HepG2 (cell line): ENCODE measurements around the gene MAP2K5. TPM values are rescaled to one million over a fixed set of nuclear protein-coding genes. Genes with fewer than 3 reads are reported as not detected.
A peak's percentile ranks its signal among the peaks of the same experiment; 100 is the strongest.

Source experiments
- ARID2 ChIP-seq: sonication (generic); formaldehyde crosslinking; IDR thresholded peaks from 2 replicates; pipeline ENCODE4 v1.8.1; 2022; ENCODE audit warnings: mild to moderate bottlenecking, missing genetic modification reagents, borderline replicate concordance
- CEBPG ChIP-seq: IDR thresholded peaks from 2 replicates; pipeline ENCODE4 v1.6.1; 2016
- EEA1 ChIP-seq: sonication (generic); formaldehyde crosslinking; IDR thresholded peaks from 2 replicates; pipeline ENCODE4 v1.5.1; 2020; ENCODE audit warnings: mild to moderate bottlenecking, missing genetic modification reagents, borderline replicate concordance
- HNRNPL ChIP-seq: fragments of 200-400 bp; formaldehyde crosslinking; IDR thresholded peaks from 2 replicates; pipeline ENCODE4 v1.6.1; 2017; ENCODE audit warnings: mild to moderate bottlenecking, low read depth, low read length
- KAT7 ChIP-seq: IDR thresholded peaks from 2 replicates; pipeline ENCODE4 v1.6.1; 2018; ENCODE audit warnings: borderline replicate concordance, missing compliant biosample characterization
- NR0B2 ChIP-seq: sonication (generic); formaldehyde crosslinking; IDR thresholded peaks from 2 replicates; pipeline ENCODE4 v1.4.0; 2020; ENCODE audit warnings: mild to moderate bottlenecking, missing genetic modification reagents
- RXRB ChIP-seq: IDR thresholded peaks from 2 replicates; pipeline ENCODE4 v1.6.1; 2016; ENCODE audit warnings: borderline replicate concordance, missing genetic modification reagents, missing compliant biosample characterization
- TBX2 ChIP-seq: sonication (generic); formaldehyde crosslinking; IDR thresholded peaks from 2 replicates; pipeline ENCODE4 v1.5.0; 2020; ENCODE audit warnings: missing genetic modification reagents, mild to moderate bottlenecking, borderline replicate concordance
- ZBTB2 ChIP-seq: sonication (generic); formaldehyde crosslinking; IDR thresholded peaks from 2 replicates; pipeline ENCODE4 v1.8.0; 2022; ENCODE audit warnings: low read depth, missing genetic modification reagents
- ZFX ChIP-seq: sonication (generic); formaldehyde crosslinking; IDR thresholded peaks from 2 replicates; pipeline ENCODE4 v1.4.0; 2020; ENCODE audit warnings: mild to moderate bottlenecking, low read depth, missing genetic modification reagents, moderate library complexity
- ZFY ChIP-seq: sonication (generic); formaldehyde crosslinking; IDR thresholded peaks from 2 replicates; pipeline ENCODE4 v1.4.0; 2020; ENCODE audit warnings: missing genetic modification reagents
- ZNF143 ChIP-seq: sonication (generic); formaldehyde crosslinking; IDR thresholded peaks from 2 replicates; pipeline ENCODE4 v1.4.0; 2020; ENCODE audit warnings: missing genetic modification reagents
- ZNF317 ChIP-seq: sonication (generic); formaldehyde crosslinking; IDR thresholded peaks from 2 replicates; pipeline ENCODE4 v1.5.0; 2020; ENCODE audit warnings: mild to moderate bottlenecking, missing genetic modification reagents
- ZNF451 ChIP-seq: sonication (generic); formaldehyde crosslinking; IDR thresholded peaks from 2 replicates; pipeline ENCODE4 v1.5.0; 2020; ENCODE audit warnings: mild to moderate bottlenecking, missing genetic modification reagents
- ZNF674 ChIP-seq: sonication (generic); formaldehyde crosslinking; IDR thresholded peaks from 2 replicates; pipeline ENCODE4 v1.5.0; 2020; ENCODE audit warnings: low read depth, mild to moderate bottlenecking, missing genetic modification reagents
- polyA plus RNA-seq, 8 experiments: library from polyadenylated mRNA; depleted of rRNA in 3 of 8; stranded (reverse) in 7 of 8; unstranded in 1 of 8; fragments of >200 nt; fragmentation: Illumina TruSeq in 4 of 8; extraction: Trizol in 4 of 8; gene quantifications; 2 replicates each; pipeline versions ENCODE4 v1.2.1 to v1.2.3, GENCODE V29; 2011 to 2016; ENCODE audit warnings: low read depth in 4 of 8, missing spikeins in 1 of 8, mixed read lengths in 1 of 8; ENCODE audit not compliant: insufficient read depth in 1 of 8
- total RNA-seq, 5 experiments: library from RNA; depleted of rRNA; stranded (reverse); fragments of >200 nt; fragmentation: Illumina TruSeq; extraction: Trizol; gene quantifications; 2 replicates each; pipeline ENCODE4 v1.2.3, GENCODE V29; 2016; ENCODE audit warnings: low read depth in 1 of 5
- TF ChIP-seq, protein P1 (sequence below): sonication (generic); formaldehyde crosslinking; IDR thresholded peaks from 2 replicates; pipeline ENCODE4 v1.4.0; 2020; ENCODE audit warnings: missing genetic modification reagents, borderline replicate concordance
- TF ChIP-seq, protein P2 (sequence below): sonication (generic); formaldehyde crosslinking; IDR thresholded peaks from 2 replicates; pipeline ENCODE4 v1.4.0; 2020; ENCODE audit warnings: missing genetic modification reagents, borderline replicate concordance
- TF ChIP-seq, protein P3 (sequence below), 2 experiments: sonication (generic) in 1 of 2; formaldehyde crosslinking in 1 of 2; IDR thresholded peaks; 2 replicates each; pipeline versions ENCODE4 v1.4.0 to v1.6.1; 2018 to 2020; ENCODE audit warnings: missing genetic modification reagents in 2 of 2, borderline replicate concordance in 1 of 2, low read depth in 1 of 2, mild to moderate bottlenecking in 1 of 2, missing biosample characterization in 1 of 2

The MAP2K5 gene
- total and polyA plus RNA-seq, 2 of the 13 experiments (the other 11 are each of a cell fraction or from before 2014, with no cell fraction given): 4.0 to 4.3 TPM

DNA sequence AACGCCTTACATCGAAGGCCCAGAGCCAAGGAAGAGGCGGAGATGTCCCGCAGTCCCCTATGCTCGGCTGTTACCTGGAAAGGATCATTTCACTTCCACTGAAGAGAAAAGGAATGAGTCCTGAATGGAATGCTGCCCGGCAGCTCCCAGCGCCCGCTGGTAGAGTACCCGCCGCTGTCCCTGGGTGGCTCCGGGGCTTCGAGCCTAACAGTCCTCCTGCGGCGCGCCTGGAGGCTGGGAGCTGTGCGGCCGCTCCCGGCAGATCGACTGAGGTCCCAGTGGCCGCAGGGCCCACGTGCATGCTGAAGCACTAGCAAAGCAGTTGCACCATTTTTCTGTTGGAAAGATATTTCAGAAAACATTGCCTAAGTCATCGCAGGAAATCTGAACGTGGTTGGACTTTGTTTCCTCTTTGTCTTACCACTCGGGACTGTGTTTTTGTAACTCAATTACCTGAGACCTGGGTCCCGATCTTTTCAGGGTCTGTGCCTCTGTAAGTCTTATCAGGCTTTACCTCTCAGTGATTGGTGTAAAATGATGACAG, 296.4 kb downstream of the MAP2K5 start (continued):
- TF ChIP-seq CEBPG (CRISPR knock-in tag): peak; percentile 51; the same call in 1 of the 2 replicates
- TF ChIP-seq NR0B2: peak; percentile 86; the same call in 1 of the 2 replicates
- TF ChIP-seq, protein P1, sequence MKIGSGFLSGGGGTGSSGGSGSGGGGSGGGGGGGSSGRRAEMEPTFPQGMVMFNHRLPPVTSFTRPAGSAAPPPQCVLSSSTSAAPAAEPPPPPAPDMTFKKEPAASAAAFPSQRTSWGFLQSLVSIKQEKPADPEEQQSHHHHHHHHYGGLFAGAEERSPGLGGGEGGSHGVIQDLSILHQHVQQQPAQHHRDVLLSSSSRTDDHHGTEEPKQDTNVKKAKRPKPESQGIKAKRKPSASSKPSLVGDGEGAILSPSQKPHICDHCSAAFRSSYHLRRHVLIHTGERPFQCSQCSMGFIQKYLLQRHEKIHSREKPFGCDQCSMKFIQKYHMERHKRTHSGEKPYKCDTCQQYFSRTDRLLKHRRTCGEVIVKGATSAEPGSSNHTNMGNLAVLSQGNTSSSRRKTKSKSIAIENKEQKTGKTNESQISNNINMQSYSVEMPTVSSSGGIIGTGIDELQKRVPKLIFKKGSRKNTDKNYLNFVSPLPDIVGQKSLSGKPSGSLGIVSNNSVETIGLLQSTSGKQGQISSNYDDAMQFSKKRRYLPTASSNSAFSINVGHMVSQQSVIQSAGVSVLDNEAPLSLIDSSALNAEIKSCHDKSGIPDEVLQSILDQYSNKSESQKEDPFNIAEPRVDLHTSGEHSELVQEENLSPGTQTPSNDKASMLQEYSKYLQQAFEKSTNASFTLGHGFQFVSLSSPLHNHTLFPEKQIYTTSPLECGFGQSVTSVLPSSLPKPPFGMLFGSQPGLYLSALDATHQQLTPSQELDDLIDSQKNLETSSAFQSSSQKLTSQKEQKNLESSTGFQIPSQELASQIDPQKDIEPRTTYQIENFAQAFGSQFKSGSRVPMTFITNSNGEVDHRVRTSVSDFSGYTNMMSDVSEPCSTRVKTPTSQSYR: 0 out of 2 replicates have a peak, but pooled peaks have one; percentile 32
- TF ChIP-seq RXRB (CRISPR knock-in tag): peak; percentile 34; the same call in 1 of the 2 replicates
- peak; percentile 52; the same call in 1 of the 2 replicates for TF ChIP-seq ZFX
- 0 out of 2 replicates have a peak, but pooled peaks have one; percentile 35 for TF ChIP-seq ZNF143 (CRISPR knock-in tag)
- TF ChIP-seq, protein P2, sequence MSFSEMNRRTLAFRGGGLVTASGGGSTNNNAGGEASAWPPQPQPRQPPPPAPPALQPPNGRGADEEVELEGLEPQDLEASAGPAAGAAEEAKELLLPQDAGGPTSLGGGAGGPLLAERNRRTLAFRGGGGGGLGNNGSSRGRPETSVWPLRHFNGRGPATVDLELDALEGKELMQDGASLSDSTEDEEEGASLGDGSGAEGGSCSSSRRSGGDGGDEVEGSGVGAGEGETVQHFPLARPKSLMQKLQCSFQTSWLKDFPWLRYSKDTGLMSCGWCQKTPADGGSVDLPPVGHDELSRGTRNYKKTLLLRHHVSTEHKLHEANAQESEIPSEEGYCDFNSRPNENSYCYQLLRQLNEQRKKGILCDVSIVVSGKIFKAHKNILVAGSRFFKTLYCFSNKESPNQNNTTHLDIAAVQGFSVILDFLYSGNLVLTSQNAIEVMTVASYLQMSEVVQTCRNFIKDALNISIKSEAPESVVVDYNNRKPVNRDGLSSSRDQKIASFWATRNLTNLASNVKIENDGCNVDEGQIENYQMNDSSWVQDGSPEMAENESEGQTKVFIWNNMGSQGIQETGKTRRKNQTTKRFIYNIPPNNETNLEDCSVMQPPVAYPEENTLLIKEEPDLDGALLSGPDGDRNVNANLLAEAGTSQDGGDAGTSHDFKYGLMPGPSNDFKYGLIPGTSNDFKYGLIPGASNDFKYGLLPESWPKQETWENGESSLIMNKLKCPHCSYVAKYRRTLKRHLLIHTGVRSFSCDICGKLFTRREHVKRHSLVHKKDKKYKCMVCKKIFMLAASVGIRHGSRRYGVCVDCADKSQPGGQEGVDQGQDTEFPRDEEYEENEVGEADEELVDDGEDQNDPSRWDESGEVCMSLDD (CRISPR knock-in tag): no peak
- TF ChIP-seq ZBTB2 (CRISPR knock-in tag): 0 out of 2 replicates have a peak, but pooled peaks have one; percentile 25
- TF ChIP-seq, protein P3, sequence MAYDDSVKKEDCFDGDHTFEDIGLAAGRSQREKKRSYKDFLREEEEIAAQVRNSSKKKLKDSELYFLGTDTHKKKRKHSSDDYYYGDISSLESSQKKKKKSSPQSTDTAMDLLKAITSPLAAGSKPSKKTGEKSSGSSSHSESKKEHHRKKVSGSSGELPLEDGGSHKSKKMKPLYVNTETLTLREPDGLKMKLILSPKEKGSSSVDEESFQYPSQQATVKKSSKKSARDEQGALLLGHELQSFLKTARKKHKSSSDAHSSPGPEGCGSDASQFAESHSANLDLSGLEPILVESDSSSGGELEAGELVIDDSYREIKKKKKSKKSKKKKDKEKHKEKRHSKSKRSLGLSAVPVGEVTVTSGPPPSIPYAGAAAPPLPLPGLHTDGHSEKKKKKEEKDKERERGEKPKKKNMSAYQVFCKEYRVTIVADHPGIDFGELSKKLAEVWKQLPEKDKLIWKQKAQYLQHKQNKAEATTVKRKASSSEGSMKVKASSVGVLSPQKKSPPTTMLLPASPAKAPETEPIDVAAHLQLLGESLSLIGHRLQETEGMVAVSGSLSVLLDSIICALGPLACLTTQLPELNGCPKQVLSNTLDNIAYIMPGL (CRISPR knock-in tag; IDR thresholded peaks at IDR 0.05; ENCODE audit: borderline replicate concordance in 1 of 2, low read depth in 1 of 2): peak; percentile 58 to 78; a peak in 3 of 4 replicates
- TF ChIP-seq ZNF317 (CRISPR knock-in tag): 0 out of 2 replicates have a peak, but pooled peaks have one; percentile 43
- peak; percentile 62; the same call in 1 of the 2 replicates for TF ChIP-seq ZNF451 (CRISPR knock-in tag)
- no peak for TF ChIP-seq ZNF674
- TF ChIP-seq ZFY (CRISPR knock-in tag): peak; percentile 66
- 0 out of 2 replicates have a peak, but pooled peaks have one; percentile 36 for TF ChIP-seq HNRNPL
- TF ChIP-seq TBX2 (CRISPR knock-in tag): peak; percentile 52; the same call in 1 of the 2 replicates
- TF ChIP-seq ARID2: no peak
- peak; percentile 50; the same call in 1 of the 2 replicates for TF ChIP-seq KAT7
- no peak for TF ChIP-seq EEA1 (CRISPR knock-in tag)
